GM21423 (cell line): ENCODE measurements around the gene COLQ.
"Not testable (repeated sequence)": the region's sequence is repeated elsewhere in the genome, so short reads cannot be mapped to it uniquely, and the experiment has no call there.

Experiments used
- ATAC-seq: cut with Tn5 transposase; IDR thresholded peaks from one replicate; pipeline ENCODE4 v1.9.1; 2021; ENCODE audit warnings: mild to moderate bottlenecking, moderate library complexity; ENCODE audit not compliant: unreplicated experiment

The COLQ gene

DNA sequence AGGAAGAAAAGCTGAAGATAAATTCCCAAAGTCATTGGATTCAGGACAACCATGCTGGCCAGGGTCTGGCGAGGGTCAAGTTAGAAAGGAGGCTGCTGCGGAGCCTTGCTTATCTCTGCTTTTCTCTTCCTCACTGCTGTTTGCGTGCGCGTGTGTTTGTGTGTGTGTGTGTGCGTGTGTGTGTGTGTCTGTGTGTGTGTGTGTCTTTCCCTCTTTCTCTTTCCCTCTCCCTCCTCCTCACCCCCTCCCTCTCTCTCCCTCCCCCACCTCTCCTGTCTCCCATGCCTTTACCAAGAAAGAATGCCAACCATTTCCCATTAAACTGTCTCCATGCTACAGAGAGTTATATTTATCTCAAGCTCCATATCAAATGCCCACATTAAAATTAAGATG, at the start of gene COLQ:
TSS of gene COLQ (minus strand) at position 134 of the 393 bp plus-strand sequence. CDS start at position 53, 81 bp downstream.
- ATAC-seq: no peak

DNA sequence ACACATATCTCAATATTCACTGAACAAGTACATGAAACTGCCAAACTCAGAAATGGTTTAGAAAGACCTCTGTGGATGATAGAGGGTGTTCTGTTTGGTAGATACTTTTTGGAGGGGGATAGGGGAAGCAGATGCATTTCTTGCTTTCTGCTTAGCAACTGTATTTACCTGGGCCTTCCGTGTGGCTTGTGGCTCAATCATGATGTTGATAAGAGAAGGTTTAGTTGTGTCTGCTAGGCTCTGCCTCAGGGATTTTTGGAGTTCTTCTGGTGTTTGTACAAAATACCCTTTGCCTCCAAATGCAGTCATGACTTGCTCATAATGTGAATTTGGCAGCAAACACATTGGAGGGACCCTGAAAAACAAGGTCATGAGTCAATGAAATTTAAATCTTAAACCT, 41.7 kb upstream of the COLQ start:
- no peak for ATAC-seq

GRCh38 chr3:15562560-15562959, 41.1 kb upstream of the COLQ start:
- no peak for ATAC-seq

DNA sequence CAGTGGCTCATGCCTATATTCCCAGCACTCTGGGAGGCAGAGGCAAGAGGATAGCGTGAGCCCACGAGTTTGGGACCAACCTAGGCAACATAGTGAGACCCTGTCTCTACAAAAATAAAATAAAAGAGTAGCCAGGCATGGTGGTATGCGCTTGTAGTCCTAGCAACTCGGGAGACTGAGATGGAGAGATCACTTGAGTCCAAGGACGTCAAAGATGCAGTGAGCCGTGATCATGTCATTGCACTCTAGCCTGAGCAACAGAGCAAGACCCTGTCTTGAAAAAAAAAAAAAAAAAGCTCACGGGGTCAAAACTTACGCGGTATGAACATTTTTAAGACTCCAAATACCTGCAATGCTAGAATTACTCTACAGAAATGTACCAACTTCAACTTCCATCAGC, 37.1 kb upstream of the COLQ start:
- ATAC-seq: no peak

DNA sequence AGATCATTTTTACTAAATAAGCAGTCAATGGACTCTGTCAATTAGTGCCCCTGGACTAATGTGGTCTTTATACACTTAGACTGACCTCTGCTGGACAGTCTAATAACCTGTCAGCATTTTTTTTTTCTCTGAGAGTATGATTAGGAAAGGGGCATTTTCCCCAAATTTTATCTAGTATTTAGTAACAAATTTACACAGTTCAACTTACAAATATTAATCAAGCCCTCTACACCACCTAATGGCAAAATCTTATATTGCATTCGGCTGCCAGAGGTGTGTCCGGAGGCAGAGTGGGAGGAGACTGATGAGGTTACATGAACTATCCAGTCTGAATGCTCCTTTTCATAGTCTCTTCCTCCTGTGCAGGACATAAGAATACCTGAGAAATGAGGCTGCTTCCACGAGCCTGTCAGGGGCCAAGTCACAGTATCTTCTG, 36.0 kb upstream of the COLQ start:
- peak; percentile 46 for ATAC-seq

- ATAC-seq: peak; percentile 93
Observed at GRCh38 chr3:15556512-15556911, 35.0 kb upstream of the COLQ start.

GRCh38 chr3:15553749-15554148, 32.2 kb upstream of the COLQ start:
- ATAC-seq: no peak

DNA sequence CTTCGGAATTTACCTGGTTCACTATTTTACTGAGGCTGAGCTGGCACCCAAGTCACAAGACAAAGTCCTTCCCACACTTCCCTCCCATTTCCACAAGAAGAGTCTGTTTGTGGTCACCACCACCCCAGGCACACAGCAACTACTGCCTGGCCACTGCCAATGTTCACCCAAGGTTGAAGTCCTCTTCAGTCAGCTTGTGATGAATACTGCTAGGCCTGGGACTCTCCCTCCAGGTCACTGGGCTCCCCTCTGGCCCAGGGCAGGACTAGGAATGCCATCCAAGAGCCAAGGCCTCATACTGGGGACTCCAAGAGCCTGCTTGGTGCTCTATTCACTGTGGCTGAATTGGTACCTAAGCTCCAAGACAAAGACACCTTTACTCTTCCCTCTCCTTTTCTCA, 30.4 kb upstream of the COLQ start:
- ATAC-seq: no peak

DNA sequence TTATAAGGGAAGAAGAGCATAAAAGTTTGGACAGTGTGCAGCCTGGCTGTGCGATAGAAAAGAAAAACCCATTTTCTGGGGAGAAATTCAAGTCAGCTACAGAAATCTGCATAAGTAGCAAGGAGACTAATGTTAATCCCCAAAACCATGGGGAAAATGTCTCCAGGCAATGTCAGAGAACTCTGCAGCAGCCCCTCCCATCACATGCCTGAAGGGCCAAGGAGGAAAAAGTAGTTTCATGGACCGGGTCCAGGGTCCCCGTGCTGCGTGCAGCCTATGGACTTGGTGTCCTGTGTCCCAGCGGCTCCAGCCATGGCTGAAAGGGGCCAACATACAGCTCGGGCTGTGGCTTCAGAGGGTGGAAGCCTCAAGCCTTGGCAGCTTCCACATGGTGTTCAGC, 28.3 kb upstream of the COLQ start:
- no peak for ATAC-seq

GRCh38 chr3:15542614-15543013, 21.1 kb upstream of the COLQ start:
- no peak for ATAC-seq

GRCh38 chr3:15541371-15541770, 19.9 kb upstream of the COLQ start:
- ATAC-seq: no peak

GRCh38 chr3:15539066-15539465, 17.6 kb upstream of the COLQ start:
- no peak for ATAC-seq

DNA sequence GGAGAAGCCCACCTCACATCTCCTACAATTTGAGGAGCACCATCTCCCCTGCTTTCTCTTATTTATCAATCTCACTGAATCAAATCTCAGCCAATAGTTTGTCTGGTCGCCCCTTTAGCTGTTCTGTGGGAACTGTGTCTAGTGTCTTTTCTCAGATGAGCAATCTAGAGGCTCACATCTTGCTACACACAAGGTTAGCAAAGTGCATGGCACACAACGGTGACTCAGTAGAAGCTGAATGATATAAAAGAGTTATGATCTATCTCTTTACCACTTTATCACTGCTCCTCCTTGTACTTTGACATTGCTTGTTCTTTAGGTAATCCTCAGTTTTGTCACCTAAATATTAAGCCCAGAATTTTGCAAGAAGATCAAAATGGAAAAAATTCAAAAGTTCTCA, 16.8 kb upstream of the COLQ start:
- ATAC-seq: no peak

- ATAC-seq: no peak
Observed at GRCh38 chr3:15536856-15537255, 15.3 kb upstream of the COLQ start.

- ATAC-seq: no peak
Observed at GRCh38 chr3:15535732-15536131, 14.2 kb upstream of the COLQ start.

GRCh38 chr3:15532614-15533013, 11.1 kb upstream of the COLQ start:
- not testable (repeated sequence) for ATAC-seq

GRCh38 chr3:15531346-15531745, 9.8 kb upstream of the COLQ start:
- ATAC-seq: no peak

DNA sequence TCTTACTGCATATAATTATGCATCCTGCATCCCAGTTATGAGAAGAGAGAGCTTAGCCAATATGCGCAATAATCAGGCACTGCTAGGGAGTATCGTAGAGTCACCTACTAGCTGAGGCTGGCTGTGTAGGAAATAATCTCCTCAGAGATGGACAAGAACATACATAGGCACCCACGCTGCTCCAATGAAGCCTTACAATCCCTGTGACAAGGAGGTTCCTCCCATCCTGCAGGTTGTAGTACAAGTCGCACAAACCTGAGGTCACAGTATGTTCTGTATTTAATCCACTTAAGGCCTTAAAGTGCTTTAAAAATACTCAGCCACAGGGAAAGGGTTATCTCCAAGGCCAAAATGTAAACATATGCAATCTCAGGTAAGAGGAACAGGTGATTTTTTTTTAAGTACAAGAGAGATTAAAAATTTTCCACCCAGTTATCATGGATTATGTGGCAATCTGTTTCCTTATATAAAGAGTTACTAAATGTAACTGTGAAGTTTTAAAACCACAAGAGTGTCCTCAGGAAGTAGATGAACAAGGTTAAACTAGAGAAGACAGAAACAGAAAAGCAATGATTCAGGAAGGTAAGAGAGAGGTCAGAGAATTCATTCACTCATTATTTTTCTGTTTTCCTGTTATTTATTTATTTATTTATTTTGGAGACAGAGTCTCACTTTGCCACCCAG, 7.5 kb upstream of the COLQ start:
- no peak for ATAC-seq

- ATAC-seq: no peak
Observed at GRCh38 chr3:15527031-15527459, 5.5 kb upstream of the COLQ start.

- ATAC-seq: no peak
Observed at GRCh38 chr3:15525790-15526189, 4.3 kb upstream of the COLQ start.

GRCh38 chr3:15523660-15524417, 2.3 kb upstream of the COLQ start:
- no peak for ATAC-seq

- ATAC-seq: no peak
Observed at GRCh38 chr3:15522016-15522415, 510 bp upstream of the COLQ start.
